Endothelial cell of umbilical vein (primary cell): ENCODE data around the gene FAM237B. TPM values are rescaled to one million over a fixed set of nuclear protein-coding genes. Genes with fewer than 3 reads are reported as not detected.

ENCODE experiments used
- BruUV-seq: library from RNA; stranded (reverse); fragments of 400-500 nt; replicated peaks from 2 replicates; lab custom pipeline; 2021; lab: Mats Ljungman, UMichigan
- CTCF ChIA-PET: fragments of 300-600, 350-600 bp; sonication (Branson Sonifier 250); formaldehyde crosslinking; loops from one replicate; lab custom pipeline; 2021; ENCODE audit warnings: antibody characterized with exemption, inconsistent platforms; lab: Charles Lee
- POLR2A ChIA-PET: fragments of 300-600, 350-600 bp; sonication (Branson Sonifier 250); formaldehyde crosslinking; loops from one replicate; lab custom pipeline; 2021; ENCODE audit warnings: antibody characterized with exemption, inconsistent platforms; lab: Charles Lee
- DNase-seq: peaks from one replicate; pipeline ENCODE4 v3.0.0-alpha.2; 2011; ENCODE audit warnings: low read depth, low spot score
- FAIRE-seq: peaks from 2 replicates; lab custom pipeline; 2011; peaks lifted over from hg19 to GRCh38; lab: Jason Lieb, UNC
- H2AFZ ChIP-seq: 2 replicates; pipeline ENCODE4 v1.6.0; 2012; ENCODE audit warnings: low read depth, low read length, control low read depth, inconsistent platforms
- H3K27ac ChIP-seq: 2 replicates; pipeline ENCODE4 v1.5.1; 2011; ENCODE audit warnings: low read depth, mild to moderate bottlenecking, control low read depth, low read length, moderate library complexity; ENCODE audit not compliant: insufficient read depth
- H3K27me3 ChIP-seq, 2 experiments: 2 replicates each; pipeline versions ENCODE4 v1.6.0 to v1.6.1; 2011; ENCODE audit warnings: low read length in 2 of 2, mixed read lengths in 1 of 2; ENCODE audit not compliant: control insufficient read depth in 2 of 2, insufficient read depth in 2 of 2
- H3K36me3 ChIP-seq, 2 experiments: 2 replicates in 1 of 2; 3 replicates in 1 of 2; pipeline ENCODE4 v1.5.1; 2011; ENCODE audit warnings: low read length in 2 of 2, mild to moderate bottlenecking in 1 of 2, moderate library complexity in 1 of 2; ENCODE audit not compliant: control insufficient read depth in 2 of 2, insufficient read depth in 2 of 2; ENCODE audit errors: extremely low read depth in 1 of 2
- H3K4me1 ChIP-seq: 3 replicates; pipeline ENCODE4 v1.5.1; 2011; ENCODE audit warnings: mild to moderate bottlenecking, low read length; ENCODE audit not compliant: control insufficient read depth, insufficient read depth; ENCODE audit errors: extremely low read depth
- H3K4me2 ChIP-seq: 2 replicates; pipeline ENCODE4 v1.6.1; 2011; ENCODE audit warnings: low read length, control low read depth, mixed read lengths; ENCODE audit not compliant: insufficient read depth
- H3K4me3 ChIP-seq, 3 experiments: fragments of 200-600 bp in 1 of 3; sonication (generic), shearing (Covaris generic) in 1 of 3; replicated peaks in 1 of 3; 2 replicates each; pipeline ENCODE4 v1.5.1; 2011 to 2016; ENCODE audit warnings: control low read depth in 3 of 3, low read length in 3 of 3, mild to moderate bottlenecking in 2 of 3, inconsistent platforms in 1 of 3, low read depth in 1 of 3, moderate library complexity in 1 of 3; ENCODE audit not compliant: insufficient read depth in 1 of 3
- H3K79me2 ChIP-seq: 2 replicates; pipeline ENCODE4 v1.6.0; 2012; ENCODE audit warnings: low read length, inconsistent platforms; ENCODE audit not compliant: control insufficient read depth, insufficient read depth
- H3K9ac ChIP-seq: replicated peaks from 2 replicates; pipeline ENCODE3; 2011; ENCODE audit warnings: low read length, control low read depth; ENCODE audit not compliant: insufficient read depth; ENCODE audit errors: extremely low read depth
- H3K9me1 ChIP-seq: replicated peaks from 3 replicates; pipeline ENCODE4 v1.6.0; 2011; ENCODE audit warnings: mild to moderate bottlenecking, low read length; ENCODE audit not compliant: control insufficient read depth, insufficient read depth; ENCODE audit errors: extremely low read depth
- H3K9me3 ChIP-seq: replicated peaks from 2 replicates; pipeline ENCODE4 v1.5.1; 2012; ENCODE audit warnings: low read length, inconsistent platforms; ENCODE audit not compliant: control insufficient read depth, insufficient read depth
- H4K20me1 ChIP-seq: replicated peaks from 2 replicates; pipeline ENCODE3; 2011; ENCODE audit warnings: mild to moderate bottlenecking, low read length; ENCODE audit not compliant: control insufficient read depth, insufficient read depth; ENCODE audit errors: extremely low read depth
- EZH2 ChIP-seq: IDR thresholded peaks from 2 replicates; pipeline ENCODE4 v1.6.1; 2012; ENCODE audit warnings: borderline replicate concordance, low read depth, mild to moderate bottlenecking, moderate library complexity, low read length, inconsistent platforms; ENCODE audit not compliant: severe bottlenecking
- FOS ChIP-seq: IDR thresholded peaks from 2 replicates; pipeline ENCODE4 v1.6.1; 2011; ENCODE audit warnings: mild to moderate bottlenecking, low read length, moderate library complexity, borderline replicate concordance; ENCODE audit not compliant: insufficient read depth
- GATA2 ChIP-seq: IDR thresholded peaks from 2 replicates; pipeline ENCODE4 v1.7.0; 2011; ENCODE audit warnings: low read depth, mild to moderate bottlenecking, moderate library complexity, mixed read lengths, low read length; ENCODE audit not compliant: insufficient read length, insufficient read depth
- JUN ChIP-seq: IDR thresholded peaks from 2 replicates; pipeline ENCODE4 v1.6.1; 2011; ENCODE audit warnings: borderline replicate concordance, low read depth; ENCODE audit not compliant: insufficient read length, insufficient read depth
- MYC ChIP-seq: IDR thresholded peaks from one replicate; pipeline ENCODE4 v1.6.1; 2011; ENCODE audit warnings: mild to moderate bottlenecking, low read depth, low read length
- POLR2A ChIP-seq: IDR thresholded peaks from 2 replicates; pipeline ENCODE4 v1.6.1; 2012; ENCODE audit warnings: low read depth, mild to moderate bottlenecking, control low read depth, low read length
- POLR2AphosphoS5 ChIP-seq: IDR thresholded peaks from 2 replicates; pipeline ENCODE4 v1.6.1; 2012; ENCODE audit warnings: low read depth, mild to moderate bottlenecking, control low read depth, low read length, moderate library complexity; ENCODE audit not compliant: insufficient read depth
- dilution Hi-C: fragments of 300-500 bp; cut with MboI; formaldehyde crosslinking; loops from one replicate; pipeline ENCODE4 v1.15.0; 2019; ENCODE audit warnings: low sequenced_read_pairs; ENCODE audit not compliant: extremely low pct_ligation_motif_present
- intact Hi-C: fragments of 100-400 bp; cut with micrococcal nuclease; formaldehyde crosslinking; loops from one replicate; pipeline ENCODE4 v1.10.0; 2022
- polyA plus RNA-seq, 4 experiments: library from polyadenylated mRNA; depleted of rRNA in 3 of 4; stranded (reverse) in 3 of 4; unstranded in 1 of 4; fragments of >200 nt; gene quantifications; 2 replicates each; pipeline versions ENCODE4 v1.2.1 to v1.2.3, GENCODE V29; 2011 to 2012; ENCODE audit warnings: missing spikeins in 1 of 4
- total RNA-seq: library from RNA; stranded (reverse); gene quantifications from 2 replicates; pipeline ENCODE4 v1.2.3, GENCODE V29; 2021
- TF ChIP-seq, protein P1 (sequence below): IDR thresholded peaks from 2 replicates; pipeline ENCODE4 v1.6.1; 2011; ENCODE audit not compliant: insufficient read depth, insufficient read length
- TF ChIP-seq, protein P2 (sequence below), 2 donors: IDR thresholded peaks; 1 replicate in 1 of 2; 2 replicates in 1 of 2; pipeline ENCODE4 v1.5.1; 2011; ENCODE audit warnings: low read length in 2 of 2, mild to moderate bottlenecking in 2 of 2, moderate library complexity in 2 of 2, control low read depth in 1 of 2, inconsistent platforms in 1 of 2, low read depth in 1 of 2; ENCODE audit not compliant: insufficient read depth in 1 of 2; ENCODE audit errors: extremely low read depth in 1 of 2

The FAM237B gene
- total and polyA plus RNA-seq, 2 donors (not counting 3 experiments of a cell fraction or from before 2014, with no cell fraction given): not detected

- Histone ChIP-seq H3K4me3 (no peak overlapping the region), H3K36me3 (no peaks in the 10 kb centered on the region), H3K9me3 (no peaks in the 10 kb centered on the region), H4K20me1 (no peaks in the 10 kb centered on the region), H3K27ac (no peak overlapping the region), H3K79me2 (no peaks in the 10 kb centered on the region), H3K27me3 (no peaks in the 10 kb centered on the region), H3K9me1 (no peaks in the 10 kb centered on the region), H3K9ac (no peak overlapping the region), H3K4me2 (no peak overlapping the region), H2AFZ (no peak overlapping the region), H3K4me1 (no peaks in the 10 kb centered on the region)
- TF ChIP-seq JUN (no peak), EZH2 (no peak), GATA2 (no peak), MYC (no peak), POLR2A (no peak), FOS (no peak), POLR2AphosphoS5 (no peak)
- TF ChIP-seq, protein P1, sequence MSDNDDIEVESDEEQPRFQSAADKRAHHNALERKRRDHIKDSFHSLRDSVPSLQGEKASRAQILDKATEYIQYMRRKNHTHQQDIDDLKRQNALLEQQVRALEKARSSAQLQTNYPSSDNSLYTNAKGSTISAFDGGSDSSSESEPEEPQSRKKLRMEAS: no peak
- TF ChIP-seq, protein P2, sequence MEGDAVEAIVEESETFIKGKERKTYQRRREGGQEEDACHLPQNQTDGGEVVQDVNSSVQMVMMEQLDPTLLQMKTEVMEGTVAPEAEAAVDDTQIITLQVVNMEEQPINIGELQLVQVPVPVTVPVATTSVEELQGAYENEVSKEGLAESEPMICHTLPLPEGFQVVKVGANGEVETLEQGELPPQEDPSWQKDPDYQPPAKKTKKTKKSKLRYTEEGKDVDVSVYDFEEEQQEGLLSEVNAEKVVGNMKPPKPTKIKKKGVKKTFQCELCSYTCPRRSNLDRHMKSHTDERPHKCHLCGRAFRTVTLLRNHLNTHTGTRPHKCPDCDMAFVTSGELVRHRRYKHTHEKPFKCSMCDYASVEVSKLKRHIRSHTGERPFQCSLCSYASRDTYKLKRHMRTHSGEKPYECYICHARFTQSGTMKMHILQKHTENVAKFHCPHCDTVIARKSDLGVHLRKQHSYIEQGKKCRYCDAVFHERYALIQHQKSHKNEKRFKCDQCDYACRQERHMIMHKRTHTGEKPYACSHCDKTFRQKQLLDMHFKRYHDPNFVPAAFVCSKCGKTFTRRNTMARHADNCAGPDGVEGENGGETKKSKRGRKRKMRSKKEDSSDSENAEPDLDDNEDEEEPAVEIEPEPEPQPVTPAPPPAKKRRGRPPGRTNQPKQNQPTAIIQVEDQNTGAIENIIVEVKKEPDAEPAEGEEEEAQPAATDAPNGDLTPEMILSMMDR (IDR thresholded peaks at IDR 0.05; ENCODE audit: extremely low read depth in 1 of 2, insufficient read depth in 1 of 2, low read depth in 1 of 2, low read length in 2 of 2): no peak
- POLR2A ChIA-PET: no interaction called here
- DNase-seq (no peak), FAIRE-seq (no peak)
- intact Hi-C loops: no loop called here
- CTCF ChIA-PET: no interaction called here
- BruUV-seq: no TSS peak
- dilution Hi-C loops: no loop called here
Observed at GRCh38 chr7:90272242-90272641, 48.9 kb downstream of the FAM237B start.
